Colonic mucosa (tissue), 4 donors: ENCODE measurements around the gene SOHLH1. TPM values are rescaled to one million over a fixed set of nuclear protein-coding genes. Genes with fewer than 3 reads are reported as not detected.
"Not testable (repeated sequence)": the region's sequence is repeated elsewhere in the genome, so short reads cannot be mapped to it uniquely, and the experiment has no call there.

ENCODE experiments used
- DNase-seq: peaks from one replicate; pipeline ENCODE4 v3.0.0-alpha.2; 2020
- H3K27ac ChIP-seq: fragments of 200-600 bp; one replicate; pipeline ENCODE4 v1.8.0; 2021
- H3K27me3 ChIP-seq: fragments of 200-600 bp; one replicate; pipeline ENCODE4 v1.8.0; 2021
- H3K36me3 ChIP-seq: fragments of 200-600 bp; one replicate; pipeline ENCODE4 v1.8.0; 2021
- H3K4me1 ChIP-seq: fragments of 200-600 bp; one replicate; pipeline ENCODE4 v1.8.0; 2021; ENCODE audit warnings: mild to moderate bottlenecking
- H3K4me3 ChIP-seq: fragments of 200-600 bp; one replicate; pipeline ENCODE4 v1.8.0; 2021
- H3K9ac ChIP-seq, 2 donors: one replicate each; pipeline ENCODE4 v1.7.0; 2013; ENCODE audit warnings: control low read depth in 2 of 2, low read depth in 2 of 2, low read length in 2 of 2
- H3K9me3 ChIP-seq: fragments of 200-600 bp; one replicate; pipeline ENCODE4 v1.8.0; 2021
- CTCF ChIP-seq: fragments of 200-600 bp; IDR thresholded peaks from one replicate; pipeline ENCODE4 v1.8.0; 2022; ENCODE audit warnings: antibody characterized with exemption, mild to moderate bottlenecking
- intact Hi-C: fragments of 100-400 bp; cut with DNase I; formaldehyde crosslinking; loops from one replicate; pipeline ENCODE4 v1.14.1; 2022
- total RNA-seq, 2 donors: library from RNA; stranded (reverse); fragmentation: NEBNext Ultra II Directional in 1 of 2; extraction: Animal tissue kit (Norgen Biotek cat#: 25700) in 1 of 2; gene quantifications; one replicate each; pipeline ENCODE4 v1.2.1, GENCODE V29; 2021
- donor health status: healthy.
- donor health status: DM: no; HTN: no; CAD: no.
- donor health status: DM: no; HTN: no; CAD: no.

Gene SOHLH1
- total RNA-seq, 2 donors from 2014 or later = not detected

GRCh38 chr9:135669616-135670285 lies 29.5 kb downstream of the SOHLH1 start:
- H3K4me1 ChIP-seq = no peaks in the 10 kb centered on the region
- no peaks in the 10 kb centered on the region for H3K27me3 ChIP-seq
- no peak for DNase-seq
- no peak overlapping the region for H3K27ac ChIP-seq
- TF ChIP-seq CTCF = no peak
- no peak overlapping the region for H3K9ac ChIP-seq
- H3K4me3 ChIP-seq = no peak overlapping the region
- H3K36me3 ChIP-seq = no peaks in the 10 kb centered on the region
- intact Hi-C loops = no loop called here
- H3K9me3 ChIP-seq = no peaks in the 10 kb centered on the region

- intact Hi-C loops, DNase-seq, H3K9me3 ChIP-seq, H3K27me3 ChIP-seq, H3K4me3 ChIP-seq, H3K4me1 ChIP-seq, H3K9ac ChIP-seq, H3K27ac ChIP-seq, H3K36me3 ChIP-seq: not testable (repeated sequence)
Observed at GRCh38 chr9:135669018-135669417, 30.3 kb downstream of the SOHLH1 start.

- Histone ChIP-seq H3K9me3 (no peaks in the 10 kb centered on the region), H3K27ac (no peak overlapping the region), H3K36me3 (no peaks in the 10 kb centered on the region), H3K27me3 (no peaks in the 10 kb centered on the region), H3K4me1 (no peaks in the 10 kb centered on the region), H3K9ac (no peak overlapping the region), H3K4me3 (no peak overlapping the region)
- intact Hi-C loops = no loop called here
- no peak for DNase-seq
- no peak for TF ChIP-seq CTCF
Observed at GRCh38 chr9:135667463-135668001, 31.7 kb downstream of the SOHLH1 start.

- DNase-seq = no peak
- intact Hi-C loops = no loop called here
Observed at GRCh38 chr9:135666534-135667462, 32.5 kb downstream of the SOHLH1 start.

GRCh38 chr9:135665795-135666189 lies 33.5 kb downstream of the SOHLH1 start:
- intact Hi-C loops = no loop called here
- TF ChIP-seq CTCF = no peak

More at GRCh38 chr9:135666534-135667462, 32.5 kb downstream of the SOHLH1 start:
- Histone ChIP-seq H3K27ac (no peak overlapping the region), H3K4me1 (no peaks in the 10 kb centered on the region), H3K36me3 (no peaks in the 10 kb centered on the region), H3K27me3 (no peaks in the 10 kb centered on the region), H3K9ac (no peak overlapping the region), H3K4me3 (no peak overlapping the region), H3K9me3 (no peaks in the 10 kb centered on the region)
- TF ChIP-seq CTCF = no peak

More at GRCh38 chr9:135665795-135666189, 33.5 kb downstream of the SOHLH1 start:
- no peak for DNase-seq
- Histone ChIP-seq H3K36me3 (no peaks in the 10 kb centered on the region), H3K4me3 (no peak overlapping the region), H3K4me1 (no peaks in the 10 kb centered on the region), H3K27ac (no peak overlapping the region), H3K9ac (no peak overlapping the region), H3K9me3 (no peaks in the 10 kb centered on the region), H3K27me3 (no peaks in the 10 kb centered on the region)
